Fibroblast of upper back skin (primary cell): ENCODE data around the gene CROCC.

Source experiments
- DNase-seq: peaks from one replicate; pipeline ENCODE4 v3.0.0-alpha.2; 2013

The CROCC gene

DNA sequence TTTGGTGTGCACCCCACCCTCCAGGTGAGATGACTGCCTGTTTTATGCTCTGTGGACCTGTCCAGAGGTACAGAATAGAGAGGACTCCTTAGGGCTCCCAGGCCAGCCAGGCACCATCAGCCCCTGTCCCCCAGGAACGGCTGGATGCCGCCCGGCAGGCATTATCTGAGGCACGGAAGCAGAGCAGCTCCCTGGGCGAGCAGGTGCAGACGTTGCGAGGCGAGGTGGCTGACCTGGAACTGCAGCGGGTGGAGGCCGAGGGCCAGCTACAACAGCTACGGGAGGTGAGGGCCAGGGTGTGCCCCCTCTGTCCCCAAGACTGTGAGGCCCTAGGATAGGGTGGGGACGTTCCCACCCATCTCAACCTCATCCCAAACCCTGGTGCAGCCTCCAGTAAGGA is 47.9 kb downstream of the CROCC start:
- DNase-seq, result no peak

DNA sequence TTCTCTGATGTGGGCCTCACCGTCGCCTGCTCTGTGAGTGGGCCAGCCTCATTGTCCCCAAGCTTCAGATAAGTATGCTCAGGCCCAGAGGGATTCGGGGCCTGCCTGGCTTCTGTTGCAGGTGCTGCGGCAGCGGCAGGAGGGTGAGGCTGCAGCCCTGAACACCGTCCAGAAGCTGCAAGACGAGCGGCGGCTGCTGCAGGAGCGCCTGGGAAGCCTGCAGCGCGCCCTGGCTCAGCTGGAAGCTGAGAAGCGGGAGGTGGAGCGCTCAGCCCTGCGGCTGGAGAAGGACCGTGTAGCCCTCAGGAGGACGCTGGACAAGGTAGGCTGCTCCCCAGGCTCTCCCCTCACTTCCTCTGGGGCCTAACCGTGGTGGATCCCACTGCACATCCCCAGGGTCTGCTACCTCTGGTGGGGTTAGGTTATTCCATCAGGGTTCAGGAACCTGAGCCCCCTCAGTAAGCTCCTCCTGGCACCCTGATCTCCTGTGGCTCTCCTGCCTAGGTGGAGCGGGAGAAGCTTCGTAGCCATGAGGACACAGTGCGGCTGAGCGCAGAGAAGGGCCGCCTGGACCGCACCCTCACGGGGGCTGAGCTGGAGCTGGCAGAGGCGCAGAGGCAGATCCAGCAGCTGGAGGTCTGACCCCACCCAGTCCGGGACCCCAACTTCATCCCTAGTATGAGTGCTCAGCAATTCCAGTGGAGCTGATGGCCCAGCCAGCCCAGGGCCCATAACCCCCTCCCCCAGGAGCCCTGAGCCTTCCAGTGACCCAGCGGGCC is 48.6 kb downstream of the CROCC start:
- DNase-seq, result no peak

DNA sequence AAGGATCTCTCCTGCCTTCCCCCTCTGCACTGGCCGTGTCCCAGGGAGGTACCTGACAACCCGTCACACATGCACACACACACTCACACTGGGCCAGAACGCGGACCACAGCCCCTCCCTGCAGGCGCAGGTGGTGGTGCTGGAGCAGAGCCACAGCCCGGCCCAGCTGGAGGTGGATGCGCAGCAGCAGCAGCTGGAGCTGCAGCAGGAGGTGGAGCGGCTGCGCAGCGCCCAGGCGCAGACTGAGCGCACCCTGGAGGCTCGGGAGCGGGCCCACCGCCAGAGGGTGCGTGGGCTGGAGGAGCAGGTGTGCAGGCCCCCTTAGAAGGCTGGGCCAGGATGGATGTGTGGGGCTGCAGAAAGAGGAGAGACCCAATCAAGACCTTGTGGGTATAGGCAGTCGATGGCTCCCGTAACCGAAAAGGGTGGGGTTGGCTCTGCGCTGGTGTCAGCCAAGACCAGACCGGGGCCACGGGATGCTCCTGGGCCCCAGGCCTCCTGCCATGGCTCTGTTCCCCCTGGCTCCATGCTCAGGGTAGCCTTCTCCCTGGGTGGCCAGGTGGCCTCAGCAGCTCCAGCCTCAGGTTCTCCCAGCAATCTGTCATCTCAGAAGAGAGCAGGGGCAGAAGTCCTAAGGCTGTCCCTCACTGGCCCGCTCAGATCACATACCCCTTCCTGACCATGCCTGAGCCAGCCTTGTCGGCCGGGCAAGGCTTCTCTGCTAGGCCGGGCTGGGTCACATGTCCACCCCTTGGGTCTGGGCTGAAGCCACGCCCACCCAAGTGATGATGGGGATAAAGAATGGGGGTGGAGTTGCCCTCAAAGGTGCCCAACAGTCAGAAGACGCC is 49.8 kb downstream of the CROCC start:
- DNase-seq, result peak; percentile 41

DNA sequence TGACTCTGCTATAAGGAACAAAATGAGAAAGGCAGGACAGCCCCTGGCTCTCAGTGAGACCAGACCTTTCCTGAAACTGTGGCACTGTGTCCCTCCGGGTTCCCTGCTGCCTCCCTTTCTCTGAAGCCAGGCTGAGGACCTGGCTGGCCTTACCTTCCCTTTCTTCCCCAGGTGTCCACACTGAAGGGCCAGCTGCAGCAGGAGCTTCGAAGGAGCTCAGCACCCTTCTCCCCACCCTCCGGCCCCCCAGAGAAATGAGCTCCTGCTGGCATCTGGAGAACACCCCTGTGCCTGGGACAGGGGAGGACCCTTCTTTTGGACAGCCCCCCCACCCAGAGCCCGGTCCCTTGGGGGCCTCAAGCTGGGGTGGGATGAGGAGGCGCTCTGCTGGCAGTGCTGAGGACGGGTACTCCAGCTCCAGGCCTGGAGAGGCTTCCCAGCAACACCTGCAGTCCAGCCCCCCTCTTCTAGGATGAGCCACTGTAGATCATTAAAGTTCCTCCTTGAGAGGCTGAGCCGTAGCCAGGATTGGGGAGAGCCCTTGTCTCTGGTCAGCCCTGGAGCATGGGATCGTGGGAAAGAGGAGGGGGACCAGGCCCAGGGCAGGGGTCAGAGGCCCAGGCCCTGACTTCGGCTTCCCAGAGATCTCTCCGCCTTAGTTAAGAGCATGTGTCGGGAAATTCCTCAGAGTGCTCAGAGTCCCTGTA is 50.6 kb downstream of the CROCC start:
- no peak for DNase-seq

DNA sequence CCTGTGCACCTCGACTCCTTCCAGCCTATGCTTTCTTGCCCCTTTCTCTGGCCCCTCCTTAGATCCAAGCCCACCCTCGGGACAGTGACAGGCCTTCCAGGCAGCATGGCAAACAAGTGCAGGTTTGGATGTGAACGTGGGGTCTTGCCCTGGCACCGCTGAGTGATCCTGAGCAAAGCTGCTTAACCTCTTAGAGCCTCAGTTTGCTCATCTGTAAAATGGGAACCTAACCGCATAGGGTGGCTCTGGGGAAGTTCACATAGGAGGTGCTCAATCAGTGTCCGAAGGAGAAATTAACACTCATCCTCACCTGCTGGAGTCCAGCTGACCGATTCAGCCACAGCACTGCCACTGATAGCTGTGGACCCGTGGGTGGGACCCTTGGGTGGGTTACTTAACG is 51.5 kb downstream of the CROCC start:
- no peak for DNase-seq

DNA sequence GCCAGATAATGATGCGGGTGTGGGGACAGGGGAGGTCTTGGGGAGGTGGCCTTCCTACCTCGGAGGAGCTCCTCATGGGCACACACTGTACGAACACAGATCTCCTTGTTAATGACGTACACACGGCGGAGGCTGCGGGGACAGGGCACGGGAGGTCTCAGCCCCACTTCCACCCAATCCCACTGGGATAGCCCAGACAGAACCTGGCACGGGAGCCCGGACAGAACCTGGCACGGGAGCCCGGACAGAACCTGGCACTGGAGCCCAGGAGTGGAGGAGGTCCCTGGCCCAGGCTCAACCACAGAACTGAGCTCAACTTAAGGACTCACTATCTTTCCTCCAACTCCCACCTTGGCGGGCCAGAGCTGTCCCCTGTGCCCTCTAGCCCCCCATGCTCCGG is 53.5 kb downstream of the CROCC start:
- DNase-seq, result no peak

DNA sequence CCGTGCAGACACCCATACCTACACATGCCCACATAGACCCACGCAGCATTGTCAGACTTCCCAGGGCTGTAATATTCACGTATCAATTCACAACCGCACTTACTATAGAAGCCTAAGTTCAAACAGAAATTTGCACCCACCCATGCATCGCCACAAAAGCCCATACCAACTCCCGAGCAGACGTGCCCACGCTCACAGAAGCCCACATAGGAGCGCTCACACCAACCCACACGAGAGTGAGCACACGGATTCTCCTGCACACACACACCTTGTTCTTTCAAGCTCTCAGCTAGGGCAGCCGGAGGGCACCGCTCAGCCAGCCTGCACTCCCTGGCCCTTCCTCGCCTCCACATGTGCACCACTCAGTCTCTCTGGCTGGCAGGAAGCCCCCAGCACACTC is 54.1 kb downstream of the CROCC start:
- DNase-seq, result no peak

DNA sequence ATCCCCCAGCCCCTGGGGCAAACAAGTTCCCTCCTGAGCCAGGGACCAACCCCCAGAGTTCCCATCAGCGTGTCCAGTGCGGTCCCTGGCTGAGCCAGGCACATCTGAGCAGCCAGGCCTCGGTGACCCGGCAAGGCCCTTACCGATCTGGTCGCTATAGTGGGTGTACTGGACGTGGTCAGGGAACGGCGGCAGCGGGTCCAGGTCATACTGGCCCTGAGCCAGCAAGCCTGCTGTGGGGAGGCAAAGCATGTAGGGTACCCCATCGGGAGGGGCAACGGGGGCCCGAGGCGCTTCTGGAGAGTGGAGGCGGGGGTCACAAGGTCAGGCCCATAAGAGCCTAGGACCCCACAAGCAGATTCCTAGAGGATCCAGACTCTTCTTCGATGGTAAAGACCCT is 55.2 kb downstream of the CROCC start:
- no peak for DNase-seq

DNA sequence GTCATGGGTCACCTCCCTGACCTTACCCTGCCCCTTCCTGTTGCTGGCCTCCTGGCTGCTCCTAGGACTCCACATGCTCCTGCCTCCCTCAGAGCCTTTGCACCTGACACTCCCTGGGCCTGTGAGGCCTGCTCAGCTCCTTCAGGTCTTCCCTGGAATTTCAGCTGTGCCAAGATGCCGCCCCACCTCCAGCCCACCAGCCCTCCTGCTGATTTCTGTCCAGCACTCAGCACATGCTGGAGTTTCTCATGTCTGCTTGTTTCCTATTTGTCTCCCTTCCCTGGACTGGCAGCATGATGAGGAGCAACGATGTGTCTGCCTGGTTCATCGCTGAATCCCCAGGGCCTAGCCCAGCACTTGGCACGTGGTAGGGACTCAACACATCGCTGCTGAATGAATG is 55.6 kb downstream of the CROCC start:
- no peak for DNase-seq

DNA sequence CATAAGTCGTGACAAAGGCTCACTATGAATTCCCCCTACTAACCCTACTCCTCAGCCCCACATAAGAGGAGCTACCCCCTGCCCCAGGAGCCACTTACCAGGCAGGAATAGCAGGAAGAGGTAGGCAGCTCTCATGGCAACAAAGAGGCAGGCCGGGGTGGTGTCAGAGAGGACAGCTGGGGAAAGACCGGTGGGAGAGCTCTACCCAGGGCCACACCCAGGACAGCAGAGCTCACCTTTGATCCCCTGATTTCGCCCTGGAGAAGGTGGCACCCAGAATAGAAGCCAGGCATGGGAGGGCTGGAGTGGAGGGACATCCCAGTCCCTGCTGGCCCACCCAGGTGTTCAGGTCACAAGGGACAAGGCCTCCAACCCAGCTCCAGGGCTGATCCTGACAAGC is 56.4 kb downstream of the CROCC start:
- DNase-seq, result no peak

DNA sequence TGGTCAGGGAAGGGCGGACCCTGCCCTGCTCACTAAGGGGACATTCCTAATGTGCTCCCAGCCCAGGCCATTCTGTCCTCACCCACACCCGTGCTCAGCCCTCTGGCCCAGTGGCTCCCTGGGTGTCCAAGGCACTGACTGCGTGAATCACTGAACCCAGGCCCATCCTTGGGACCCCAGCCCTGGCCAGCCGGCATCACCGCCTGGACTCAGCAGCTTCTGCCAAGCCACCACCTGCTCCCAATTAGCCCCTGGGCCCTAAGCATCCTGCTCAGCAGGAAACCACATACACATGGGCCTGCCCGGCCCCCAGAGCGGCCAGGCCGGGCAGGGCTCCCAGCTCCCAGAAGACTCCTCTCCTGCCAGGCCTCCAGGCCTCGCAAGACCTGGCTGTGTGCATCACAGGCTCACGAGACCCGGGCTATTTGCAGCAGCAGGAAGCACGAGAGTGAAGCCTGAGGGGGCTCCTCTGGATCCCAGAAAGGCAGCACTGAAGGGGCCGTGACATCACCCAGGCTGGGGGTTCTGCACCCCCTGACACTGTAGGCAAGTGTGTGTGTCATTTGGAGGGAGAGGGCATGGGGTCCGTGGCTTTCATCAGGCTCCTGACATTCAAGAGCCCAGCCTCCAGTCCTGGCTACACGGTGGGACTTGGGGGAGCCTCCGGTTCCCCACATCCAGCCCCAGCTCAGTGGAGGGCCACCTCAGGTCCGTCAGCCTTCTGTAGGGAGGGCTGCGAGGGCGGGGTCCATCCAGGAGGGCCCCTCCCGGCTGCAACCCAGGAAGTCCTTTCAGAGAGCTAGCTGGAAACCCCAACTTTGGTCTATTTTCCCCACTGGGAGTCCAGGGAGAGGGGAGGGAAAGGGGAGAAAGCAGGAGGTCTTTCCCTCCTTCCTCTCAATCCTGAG is 57.1 kb downstream of the CROCC start:
- DNase-seq, result peak; percentile 96

DNA sequence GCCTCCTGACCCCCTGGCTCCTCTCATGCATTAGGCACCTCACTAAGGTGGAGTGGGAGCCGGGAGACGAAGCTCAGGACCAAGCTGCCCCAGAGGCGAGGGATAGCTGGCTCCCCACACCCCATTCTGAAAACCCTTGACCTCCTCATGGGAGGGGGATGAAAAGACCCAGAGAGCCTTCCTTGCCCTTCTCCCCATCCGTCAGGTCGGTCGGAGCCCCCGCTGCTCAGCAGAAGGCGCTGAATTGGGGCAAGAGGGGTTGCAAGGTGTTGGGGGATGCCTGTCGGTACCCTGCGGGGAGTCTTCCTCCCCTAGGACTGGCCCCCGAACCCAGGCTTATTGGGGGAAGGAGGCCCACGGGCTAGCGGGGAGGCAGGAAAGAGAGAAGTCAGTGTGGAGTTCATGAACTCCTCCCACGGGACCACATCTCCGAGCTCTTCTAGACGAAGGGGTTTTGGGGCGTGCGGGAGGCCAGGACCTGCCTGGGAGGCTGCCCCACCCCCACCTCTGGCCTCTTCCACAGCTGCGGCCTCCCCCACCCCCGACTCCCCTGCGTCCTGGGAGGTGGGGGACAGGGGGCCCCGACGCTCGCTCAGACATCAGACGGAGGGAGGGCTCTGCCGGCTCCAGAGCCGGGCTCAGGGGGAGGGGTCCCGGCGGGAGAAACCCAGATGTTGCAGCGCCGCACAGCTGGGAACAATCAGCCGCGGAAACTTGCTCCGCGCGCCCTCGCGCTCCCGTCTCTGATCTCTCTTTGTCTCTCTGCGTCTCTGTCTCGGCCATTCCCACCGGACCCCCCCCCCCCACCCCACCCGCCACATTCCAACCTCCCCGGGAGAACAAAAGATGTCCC is 58.0 kb downstream of the CROCC start:
- DNase-seq, result peak; percentile 86

DNA sequence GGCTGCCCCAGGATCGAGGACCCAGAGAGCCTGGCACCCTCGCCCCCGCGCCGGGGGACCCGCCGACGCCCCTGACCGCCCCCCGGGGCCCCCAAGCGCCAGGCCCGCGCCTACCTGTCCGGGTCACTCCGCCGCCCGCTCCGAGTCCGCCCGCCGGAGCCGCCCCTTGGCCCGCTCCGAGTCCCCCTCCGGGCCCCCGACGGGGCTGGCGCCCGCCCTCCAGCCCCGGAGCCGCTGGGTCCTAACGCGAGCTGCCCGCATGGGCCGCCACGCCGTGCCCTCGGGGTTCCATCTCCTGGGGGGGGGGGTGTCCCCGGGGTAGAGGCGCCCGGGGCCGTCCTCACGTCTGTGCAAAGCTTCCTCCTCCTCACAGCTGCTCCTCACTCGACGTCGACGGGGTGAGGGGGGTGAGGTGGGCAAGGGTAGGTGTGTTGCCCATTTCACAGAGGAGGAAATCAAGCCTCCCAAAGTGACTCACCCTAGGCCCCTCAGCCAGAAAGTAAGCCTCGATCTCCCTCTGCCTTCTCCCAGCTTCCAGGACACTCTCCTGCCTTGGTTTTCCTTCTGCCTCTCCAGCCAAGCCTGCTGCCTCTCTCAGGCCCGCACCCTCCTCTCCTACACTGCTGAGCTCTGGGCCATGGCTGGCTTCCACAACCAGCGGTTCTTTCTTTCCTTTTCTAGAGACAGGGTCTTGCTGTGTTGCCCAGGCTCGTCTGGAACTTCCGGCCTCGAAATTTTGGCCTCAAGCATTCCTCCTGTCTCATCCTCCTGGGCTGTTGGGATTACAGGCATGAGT is 58.9 kb downstream of the CROCC start, which contains the start of gene MFAP2:
MFAP2 (minus strand) TSS at position 148 of the 796 bp plus-strand sequence. CDS start 2,347 bp downstream, outside the sequence.
- DNase-seq, result peak; percentile 56

DNA sequence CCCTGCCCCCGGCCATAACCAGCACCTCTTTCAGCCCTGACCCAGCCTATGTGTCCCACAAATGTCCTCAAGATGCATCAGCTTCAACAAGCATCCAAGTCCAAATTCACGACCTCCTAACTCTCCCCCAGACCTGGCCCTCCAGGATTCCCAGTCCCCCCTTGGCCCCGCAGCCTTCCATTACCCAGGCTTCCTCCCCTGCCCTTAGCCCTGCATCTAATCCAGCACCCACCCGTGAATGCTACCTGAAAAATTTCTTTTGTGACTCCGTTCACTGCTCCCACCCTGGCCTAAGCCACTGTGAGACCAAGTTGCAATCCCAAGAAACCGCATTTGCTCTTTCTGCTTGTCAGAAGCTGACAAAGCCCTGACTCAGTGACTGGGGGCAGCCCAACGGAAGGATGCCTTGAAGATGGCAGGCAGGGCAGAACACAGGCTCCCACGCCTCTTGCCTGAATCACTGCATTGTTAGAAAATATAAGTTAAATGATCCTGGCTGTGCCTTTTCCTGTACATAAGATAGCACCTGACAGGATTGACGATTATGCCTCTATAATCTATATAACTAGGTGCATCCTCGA is 59.6 kb downstream of the CROCC start:
- peak; percentile 92 for DNase-seq

DNA sequence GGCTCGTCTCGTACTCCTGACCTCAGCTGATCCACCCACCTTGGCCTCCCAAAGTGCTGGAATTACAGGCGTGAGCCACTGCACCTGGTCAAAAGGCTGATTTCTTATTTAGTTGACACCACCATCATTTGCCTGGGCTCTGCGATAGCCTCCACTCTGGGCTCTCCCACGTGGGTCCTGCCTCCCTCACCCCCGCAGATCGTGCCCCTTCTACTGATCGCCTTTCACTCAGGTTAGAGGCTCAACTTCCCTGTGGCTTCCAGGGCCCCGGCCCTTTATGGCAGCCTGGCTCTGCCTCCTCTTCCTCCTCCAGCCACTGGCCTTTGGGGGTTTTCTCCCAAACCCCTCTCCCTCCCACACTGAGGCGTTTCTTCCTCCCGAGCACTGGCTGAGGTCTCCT is 61.2 kb downstream of the CROCC start:
- no peak for DNase-seq

DNA sequence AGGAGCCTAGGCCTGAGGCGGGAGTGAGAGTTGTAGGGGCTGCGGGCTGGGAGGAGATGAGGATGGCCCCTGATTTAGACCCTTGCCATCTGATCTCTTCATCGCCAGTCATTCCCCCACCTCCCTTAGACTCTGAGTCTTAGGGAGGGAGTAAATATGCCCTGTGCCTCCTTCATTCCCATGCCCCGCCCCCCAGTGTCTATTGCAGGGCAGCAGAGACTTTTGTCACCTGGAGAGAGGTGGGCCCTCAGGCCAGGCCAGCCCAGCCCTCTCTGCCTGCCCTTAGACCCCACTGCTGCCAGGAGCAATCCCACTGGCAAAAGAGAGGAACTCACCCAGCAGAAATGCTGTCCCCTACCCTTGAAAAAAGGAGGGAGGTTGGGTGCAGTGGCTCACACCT is 61.9 kb downstream of the CROCC start:
- DNase-seq, result no peak

DNA sequence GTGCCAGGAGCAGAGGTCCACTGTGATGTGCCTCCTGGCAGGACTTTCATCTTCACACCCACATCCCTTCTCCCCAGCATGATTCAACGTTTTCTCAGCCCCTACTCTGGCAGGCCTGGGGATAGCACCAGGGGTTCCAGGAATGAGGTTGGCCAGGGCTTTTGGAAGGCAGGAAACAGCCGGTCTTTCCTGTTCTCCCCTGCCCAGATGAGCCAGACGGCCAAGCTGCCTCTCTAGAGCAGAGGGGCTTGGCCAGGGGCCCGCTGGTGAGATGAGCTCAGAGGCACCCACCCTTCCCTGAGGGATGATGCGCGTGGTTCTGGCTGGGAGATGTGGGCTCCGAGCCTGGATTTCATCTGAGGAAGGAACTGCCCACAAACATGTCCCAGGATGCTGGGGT is 63.0 kb downstream of the CROCC start:
- peak; percentile 97 for DNase-seq

DNA sequence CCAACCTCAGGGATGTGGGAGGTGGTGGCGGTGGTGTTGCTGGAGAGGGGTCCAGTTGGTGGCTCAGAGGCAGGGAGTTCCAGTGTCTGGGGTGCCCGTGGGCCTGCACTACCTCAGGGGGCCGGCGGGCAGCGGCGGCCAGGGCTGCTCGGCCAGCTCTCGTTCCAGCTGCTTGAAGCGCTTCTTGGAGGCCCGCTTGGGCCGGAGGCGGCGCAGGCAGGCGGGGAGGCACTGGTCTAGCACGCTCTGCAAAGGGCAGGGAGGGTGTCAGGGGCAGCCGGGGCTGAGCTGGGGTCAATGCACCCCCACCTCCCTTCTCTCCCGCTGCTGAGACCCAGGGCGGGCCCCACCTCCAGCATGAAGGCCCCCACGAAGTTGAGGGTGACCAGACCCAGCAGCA is 64.4 kb downstream of the CROCC start:
- no peak for DNase-seq

DNA sequence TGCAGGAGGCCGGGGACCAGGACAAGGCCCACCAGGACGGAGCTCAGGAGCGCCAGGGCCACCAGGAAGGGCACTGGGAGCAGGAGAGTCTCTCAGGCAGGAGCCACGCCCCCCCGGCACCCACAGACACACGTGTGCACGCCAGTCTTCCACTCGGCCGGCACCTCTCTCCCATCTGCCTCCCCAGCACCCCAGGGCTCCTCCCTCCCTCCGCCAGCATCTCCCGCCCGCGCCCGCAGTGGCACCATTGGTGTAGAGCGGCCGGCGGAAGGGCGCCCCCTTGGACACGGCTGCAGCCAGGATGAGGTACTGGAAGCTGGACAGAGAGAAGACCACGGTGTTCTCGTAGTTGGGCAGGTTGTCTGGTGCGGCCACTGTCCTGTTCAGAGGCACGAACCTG is 64.8 kb downstream of the CROCC start:
- DNase-seq, result no peak

DNA sequence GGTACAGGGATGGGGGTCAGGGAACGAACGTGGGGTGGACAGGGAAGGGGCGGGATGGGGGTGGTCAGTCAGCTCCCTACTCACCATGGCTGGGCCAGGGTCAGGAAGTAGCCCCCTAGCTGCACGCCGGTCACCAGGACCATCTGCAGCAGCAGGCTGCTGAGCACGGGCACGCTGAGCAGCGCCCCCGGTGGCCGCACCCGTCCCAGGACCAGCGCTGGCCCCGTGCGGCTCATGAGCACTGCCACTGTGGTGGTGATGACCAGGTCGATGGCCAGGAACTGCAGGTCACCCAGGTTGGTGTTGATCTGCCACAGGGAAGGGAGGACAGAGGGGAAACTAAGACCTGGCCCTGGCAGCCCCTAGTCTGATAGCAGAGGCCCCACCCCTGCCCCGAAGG is 65.2 kb downstream of the CROCC start:
- DNase-seq, result no peak
